GM18499 (cell line): ENCODE results near the gene CORO2B.
"Not testable (repeated sequence)": the region's sequence is repeated elsewhere in the genome, so short reads cannot be mapped to it uniquely, and the experiment has no call there.

Experiments used
- ATAC-seq: cut with Tn5 transposase; IDR thresholded peaks from one replicate; pipeline ENCODE4 v1.9.1; 2021; ENCODE audit warnings: moderate number of reproducible peaks; ENCODE audit not compliant: insufficient read depth, unreplicated experiment

The CORO2B gene

GRCh38 chr15:68641376-68641775, 62.6 kb downstream of the CORO2B start:
- ATAC-seq = no peak

DNA sequence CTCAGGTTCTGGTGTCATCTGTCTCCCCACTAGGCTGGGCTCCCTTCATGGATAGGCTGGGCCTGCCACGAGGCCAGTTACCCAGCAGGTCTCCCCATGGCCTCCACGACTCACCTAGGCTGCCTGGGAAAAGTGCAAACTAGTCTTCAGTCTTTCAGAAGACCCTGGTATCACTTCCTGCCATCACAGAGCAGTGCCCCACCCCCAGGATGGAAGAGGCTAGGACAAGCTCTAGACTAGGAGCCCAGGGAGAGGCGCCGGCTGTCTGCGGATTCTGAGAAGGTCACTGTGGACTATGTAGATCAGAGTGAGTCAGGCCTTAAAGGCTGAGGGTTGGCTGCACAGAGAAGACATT, 63.7 kb downstream of the CORO2B start:
- ATAC-seq = no peak

GRCh38 chr15:68643216-68643830, 64.5 kb downstream of the CORO2B start:
- ATAC-seq = no peak

- ATAC-seq = no peak
Observed at GRCh38 chr15:68644083-68644904, 65.5 kb downstream of the CORO2B start.

DNA sequence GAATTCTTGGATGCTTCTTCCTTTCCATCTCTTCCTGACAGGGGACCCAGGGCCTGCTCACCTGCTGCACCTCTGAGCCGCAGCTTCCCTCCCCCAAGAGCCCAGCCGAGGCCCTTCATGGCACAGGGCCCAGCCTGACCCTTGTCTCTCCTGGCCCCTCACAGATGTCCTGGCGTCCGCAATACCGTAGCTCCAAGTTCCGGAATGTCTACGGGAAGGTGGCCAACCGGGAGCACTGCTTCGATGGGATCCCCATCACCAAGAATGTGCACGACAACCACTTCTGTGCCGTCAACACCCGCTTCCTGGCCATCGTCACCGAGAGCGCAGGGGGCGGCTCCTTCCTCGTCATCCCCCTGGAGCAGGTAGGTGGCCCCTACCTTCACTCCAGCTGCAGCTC, 66.2 kb downstream of the CORO2B start:
- no peak for ATAC-seq

- ATAC-seq = no peak
Observed at GRCh38 chr15:68646156-68646555, 67.4 kb downstream of the CORO2B start.

DNA sequence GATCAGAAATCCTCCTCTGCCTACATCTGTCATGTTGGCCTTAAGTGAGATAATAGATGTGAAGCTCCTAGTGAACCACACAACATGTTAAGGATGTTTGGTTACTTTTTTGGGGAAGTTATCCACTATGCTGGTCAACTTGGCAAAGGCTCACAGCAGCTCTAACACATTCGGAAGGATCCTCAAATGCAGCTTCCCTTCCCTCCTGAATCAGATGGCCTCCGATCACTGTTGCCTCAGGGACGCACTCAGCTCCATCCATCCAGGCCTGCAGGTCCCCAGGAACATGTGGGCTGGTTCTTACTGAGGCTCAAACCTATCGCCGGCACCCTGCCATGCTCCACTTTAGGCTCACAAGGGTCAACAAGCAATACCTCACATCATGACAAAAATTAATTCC, 67.9 kb downstream of the CORO2B start:
- no peak for ATAC-seq

DNA sequence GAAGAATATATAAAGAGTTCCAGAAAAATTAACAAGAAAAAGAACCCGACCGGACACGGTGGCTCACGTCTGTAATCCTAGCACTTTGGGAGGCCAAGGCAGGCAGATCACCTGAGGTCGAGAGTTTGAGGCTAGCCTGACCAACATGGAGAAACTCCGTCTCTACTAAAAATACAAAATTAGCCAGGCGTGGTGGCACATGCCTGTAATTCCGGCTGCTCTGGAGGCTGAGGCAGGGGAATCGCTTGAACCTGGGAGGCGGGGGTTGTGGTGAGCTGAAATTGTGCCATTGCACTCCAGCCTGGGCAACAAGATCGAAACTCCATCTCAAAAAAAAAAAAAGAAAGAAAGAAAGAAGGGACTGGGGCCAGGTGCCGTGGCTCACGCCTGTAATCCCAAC, 68.6 kb downstream of the CORO2B start:
- ATAC-seq = not testable (repeated sequence)

GRCh38 chr15:68650901-68651709, 72.3 kb downstream of the CORO2B start:
- ATAC-seq = no peak

GRCh38 chr15:68651916-68652525, 73.2 kb downstream of the CORO2B start:
- ATAC-seq = no peak

GRCh38 chr15:68653031-68653635, 74.3 kb downstream of the CORO2B start:
- no peak for ATAC-seq

GRCh38 chr15:68653801-68654200, 75.0 kb downstream of the CORO2B start:
- ATAC-seq = no peak

DNA sequence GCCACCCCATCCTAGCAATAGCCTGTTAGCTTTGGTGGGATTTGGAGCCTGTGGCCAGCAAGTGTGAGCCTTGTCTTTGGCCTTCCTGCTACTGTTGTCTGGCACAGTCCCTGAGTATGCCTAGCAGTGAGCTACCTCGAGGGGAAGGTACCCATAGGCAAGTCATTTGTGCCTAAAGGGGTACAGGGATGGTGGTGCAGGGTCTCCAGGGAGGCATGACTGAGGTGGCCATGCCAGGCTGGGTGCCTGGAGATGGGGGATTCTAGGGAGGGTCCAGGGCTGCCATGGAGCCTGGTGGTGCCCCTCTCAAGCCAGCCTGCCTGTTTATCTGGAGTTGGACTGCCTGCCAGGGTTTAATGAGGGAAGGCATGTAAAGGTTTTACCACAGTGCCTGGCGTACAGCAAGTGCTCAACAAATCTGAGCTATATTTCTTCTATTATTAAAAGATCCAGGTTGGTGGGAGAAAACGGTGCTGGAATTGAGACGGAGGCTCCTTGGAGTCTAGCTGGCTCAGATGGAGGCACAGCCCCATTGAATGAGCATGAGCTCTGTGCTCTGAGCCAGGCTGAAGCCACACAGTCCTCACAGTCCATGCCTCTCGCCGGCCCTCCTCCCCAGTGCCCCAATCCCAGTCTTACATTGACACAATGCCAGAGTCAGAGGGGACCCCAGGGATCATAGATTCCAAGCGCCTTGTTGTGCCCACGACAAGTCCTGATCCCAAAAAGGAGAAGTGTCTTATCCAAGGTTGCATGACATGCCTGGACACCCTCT, 76.2 kb downstream of the CORO2B start:
- ATAC-seq = no peak

DNA sequence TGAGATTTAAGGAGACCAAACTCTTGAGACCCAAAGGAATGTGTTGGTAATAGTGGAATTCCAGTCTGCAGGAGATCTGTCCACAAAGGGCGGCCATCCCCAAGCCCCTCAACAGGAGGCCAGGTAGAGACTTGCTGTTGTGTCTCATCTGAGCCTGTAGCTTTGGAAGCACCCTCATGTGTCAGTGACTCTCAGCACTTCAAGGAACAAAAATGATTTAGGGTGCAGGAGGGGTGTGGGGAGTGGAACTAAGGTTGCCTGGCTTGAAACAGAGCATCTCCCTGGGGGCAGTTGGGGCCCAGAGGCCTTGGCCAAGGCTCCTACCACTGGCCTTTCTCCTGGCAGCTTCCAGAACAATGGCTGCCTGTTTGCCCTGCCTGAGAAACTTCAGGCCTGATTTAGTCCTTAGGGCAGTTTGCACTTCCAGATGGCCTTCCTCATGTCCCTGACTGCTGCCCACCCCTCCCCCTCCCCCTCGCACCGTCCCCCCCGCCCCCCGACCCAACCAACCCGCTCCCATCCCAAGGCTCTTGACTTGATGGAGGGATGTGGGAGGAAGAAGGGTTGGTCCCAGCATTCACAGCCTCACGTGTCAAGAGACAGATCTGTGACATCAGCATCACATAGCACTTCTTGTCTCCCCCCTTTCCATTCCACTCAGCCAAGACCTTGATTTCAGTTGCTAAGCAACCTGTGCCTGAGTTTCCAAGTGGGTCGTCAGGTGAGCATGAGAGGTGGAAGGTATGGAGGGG, 77.1 kb downstream of the CORO2B start:
- no peak for ATAC-seq

GRCh38 chr15:68656438-68656739, 77.6 kb downstream of the CORO2B start:
- no peak for ATAC-seq

- ATAC-seq = no peak
Observed at GRCh38 chr15:68658151-68658550, 79.4 kb downstream of the CORO2B start.

GRCh38 chr15:68658641-68659358, 80.0 kb downstream of the CORO2B start:
- ATAC-seq = no peak

DNA sequence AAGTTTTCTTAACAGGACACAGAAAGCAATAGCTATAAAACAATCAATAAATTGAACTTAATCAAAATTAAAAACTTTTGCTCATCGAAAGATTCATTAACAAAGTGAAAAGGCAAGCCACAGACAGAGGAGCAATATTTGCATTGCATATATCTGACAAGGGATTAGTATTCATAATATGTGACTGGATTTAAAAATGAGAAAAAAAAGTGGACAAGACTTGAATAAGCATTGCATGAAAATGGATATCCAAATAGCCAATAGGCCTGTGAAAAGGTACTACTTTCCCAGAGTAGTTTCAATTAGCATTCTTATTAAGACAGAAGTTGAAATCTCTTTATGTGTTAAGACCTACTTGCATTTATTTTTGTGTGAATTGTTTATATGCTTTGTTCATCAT, 84.7 kb downstream of the CORO2B start:
- ATAC-seq = no peak
